Mucosa of descending colon (tissue), 3 donors: Measurements from ENCODE around the gene TTR. TPM values are rescaled to one million over a fixed set of nuclear protein-coding genes. Genes with fewer than 3 reads are reported as not detected.

Source experiments
- ATAC-seq: fragments of 200-7000 bp; cut with Tn5 transposase; one replicate; pipeline ENCODE4 v1.9.1; 2020; ENCODE audit warnings: mild to moderate bottlenecking, moderate library complexity
- DNase-seq, 3 donors: peaks; one replicate each; pipeline ENCODE4 v3.0.0-alpha.2; 2020
- H3K36me3 ChIP-seq: fragments of 200-600 bp; one replicate; pipeline ENCODE4 v1.8.0; 2021; ENCODE audit warnings: low read depth, mild to moderate bottlenecking
- H3K4me1 ChIP-seq: fragments of 200-600 bp; one replicate; pipeline ENCODE4 v1.8.0; 2021; ENCODE audit warnings: low read depth, mild to moderate bottlenecking
- H3K4me3 ChIP-seq: fragments of 200-600 bp; one replicate; pipeline ENCODE4 v1.8.0; 2021; ENCODE audit warnings: mild to moderate bottlenecking
- H3K9me3 ChIP-seq: fragments of 200-600 bp; one replicate; pipeline ENCODE4 v1.8.0; 2021; ENCODE audit warnings: mild to moderate bottlenecking
- CTCF ChIP-seq: fragments of 200-600 bp; IDR thresholded peaks from one replicate; pipeline ENCODE4 v1.8.0; 2022; ENCODE audit warnings: antibody characterized with exemption, mild to moderate bottlenecking
- intact Hi-C, 2 donors: fragments of 100-400 bp; cut with DNase I in 1 of 2; cut with micrococcal nuclease in 1 of 2; formaldehyde crosslinking; loops; one replicate each; pipeline versions ENCODE4 v1.11.0 to v1.11.1; 2022; cut with DNase I, micrococcal nuclease
- total RNA-seq, 3 donors: library from RNA; stranded (reverse); fragmentation: NEBNext Ultra II Directional in 2 of 3; extraction: Animal tissue kit (Norgen Biotek cat#: 25700) in 2 of 3; gene quantifications; one replicate each; pipeline versions ENCODE4 v1.2.1 to v1.2.4, GENCODE V29; 2021 to 2023
- donor health status: DM: no; HTN: no; CAD: no; lungs with moderate emphysema.
- donor health status: DM: no; HTN: no; CAD: no.
- donor health status: DM: no; HTN: yes; CAD: no.

The TTR gene
- total RNA-seq, 3 donors from 2014 or later: 0.51 to 2.1 TPM; not detected in 1

GRCh38 chr18:31624892-31625640 lies 33.4 kb downstream of the TTR start:
- no peak overlapping the region for H3K4me3 ChIP-seq
- TF ChIP-seq CTCF: no peak
- intact Hi-C loops: no loop called here
- peak; percentile 49 to 59 (median 55) for DNase-seq
- no peaks in the 10 kb centered on the region for H3K36me3 ChIP-seq
- H3K9me3 ChIP-seq: no peaks in the 10 kb centered on the region
- peak; percentile 95 for ATAC-seq
- H3K4me1 ChIP-seq: no peaks in the 10 kb centered on the region

- Histone ChIP-seq H3K4me3 (no peak overlapping the region), H3K36me3 (no peaks in the 10 kb centered on the region), H3K9me3 (no peaks in the 10 kb centered on the region), H3K4me1 (no peaks in the 10 kb centered on the region)
- intact Hi-C loops: no loop called here
- no peak for DNase-seq
- no peak for TF ChIP-seq CTCF
- no peak for ATAC-seq
Measured at GRCh38 chr18:31626409-31626808, 34.7 kb downstream of the TTR start.

- no peaks in the 10 kb centered on the region for H3K36me3 ChIP-seq
- no peak for ATAC-seq
- no peak overlapping the region for H3K4me3 ChIP-seq
- intact Hi-C loops: no loop called here
- H3K9me3 ChIP-seq: no peaks in the 10 kb centered on the region
- no peak for TF ChIP-seq CTCF
- no peak for DNase-seq
- no peaks in the 10 kb centered on the region for H3K4me1 ChIP-seq
Measured at GRCh38 chr18:31630549-31630948, 38.9 kb downstream of the TTR start.

GRCh38 chr18:31631526-31631925 lies 39.8 kb downstream of the TTR start:
- intact Hi-C loops: no loop called here
- Histone ChIP-seq H3K4me1 (no peaks in the 10 kb centered on the region), H3K4me3 (no peak overlapping the region), H3K9me3 (no peaks in the 10 kb centered on the region), H3K36me3 (no peaks in the 10 kb centered on the region)
- DNase-seq (no peak), ATAC-seq (no peak)
- no peak for TF ChIP-seq CTCF

- DNase-seq (no peak), ATAC-seq (no peak)
- TF ChIP-seq CTCF: no peak
- intact Hi-C loops: no loop called here
- Histone ChIP-seq H3K4me3 (no peak overlapping the region), H3K36me3 (no peaks in the 10 kb centered on the region), H3K4me1 (no peaks in the 10 kb centered on the region), H3K9me3 (no peaks in the 10 kb centered on the region)
Measured at GRCh38 chr18:31632356-31632755, 40.7 kb downstream of the TTR start.
